SK-N-SH treated with all-trans-retinoic acid at 6 μM for 48 hours (cell line): ENCODE measurements around the gene TBATA.

Experiments
- ATAC-seq: fragments of 200-7000 bp; cut with Tn5 transposase; 3 replicates; pipeline ENCODE4 v1.9.1; 2020; ENCODE audit warnings: mild to moderate bottlenecking, moderate library complexity
- ARNTL ChIP-seq: fragments of 450-650 bp; formaldehyde crosslinking; IDR thresholded peaks from 2 replicates; pipeline ENCODE4 v1.5.0; 2020; ENCODE audit warnings: low read depth, mild to moderate bottlenecking, moderate library complexity, borderline replicate concordance
- BACH2 ChIP-seq: fragments of 250-450 bp; sonication (Bioruptor Pico); IDR thresholded peaks from 2 replicates; pipeline ENCODE4 v1.9.0; 2021; ENCODE audit warnings: mild to moderate bottlenecking, borderline replicate concordance
- CREB5 ChIP-seq: fragments of 250-450 bp; sonication (Bioruptor Pico); IDR thresholded peaks from 2 replicates; pipeline ENCODE4 v1.5.1; 2020; ENCODE audit warnings: low read depth, mild to moderate bottlenecking, moderate library complexity
- CSRNP3 ChIP-seq: fragments of 250-450 bp; sonication (Bioruptor Pico); IDR thresholded peaks from 2 replicates; pipeline ENCODE4 v1.5.1; 2021; ENCODE audit warnings: mild to moderate bottlenecking, moderate library complexity
- ESRRG ChIP-seq: fragments of 250-450 bp; sonication (Bioruptor Pico); IDR thresholded peaks from 2 replicates; pipeline ENCODE4 v1.6.1; 2021; ENCODE audit warnings: mild to moderate bottlenecking
- ISL1 ChIP-seq: fragments of 250-450 bp; sonication (Bioruptor Pico); IDR thresholded peaks from 2 replicates; pipeline ENCODE4 v2.1.2; 2022; ENCODE audit warnings: mild to moderate bottlenecking, moderate library complexity
- OSR1 ChIP-seq: fragments of 250-450 bp; sonication (Bioruptor Pico); IDR thresholded peaks from 2 replicates; pipeline ENCODE4 v1.8.0; 2022; ENCODE audit warnings: moderate library complexity, mild to moderate bottlenecking, inconsistent platforms
- PATZ1 ChIP-seq: fragments of 250-450 bp; sonication (Bioruptor Pico); IDR thresholded peaks from 2 replicates; pipeline ENCODE4 v1.8.0; 2020; ENCODE audit warnings: mild to moderate bottlenecking, moderate library complexity, borderline replicate concordance
- POU6F1 ChIP-seq: fragments of 250-450 bp; sonication (Bioruptor Pico); IDR thresholded peaks from 2 replicates; pipeline ENCODE4 v1.8.0; 2021; ENCODE audit warnings: low read depth, mild to moderate bottlenecking, moderate library complexity, borderline replicate concordance
- PPARA ChIP-seq: fragments of 250-450 bp; sonication (Bioruptor Pico); IDR thresholded peaks from 2 replicates; pipeline ENCODE4 v1.5.0; 2020; ENCODE audit warnings: mild to moderate bottlenecking, borderline replicate concordance
- RARB ChIP-seq: fragments of 250-450 bp; sonication (Bioruptor Pico); IDR thresholded peaks from 2 replicates; pipeline ENCODE4 v1.8.0; 2021; ENCODE audit warnings: mild to moderate bottlenecking, moderate library complexity
- SNAI2 ChIP-seq: fragments of 250-450 bp; sonication (Bioruptor Pico); IDR thresholded peaks from 2 replicates; pipeline ENCODE4 v1.5.0; 2020; ENCODE audit warnings: mild to moderate bottlenecking, moderate library complexity
- TCF4 ChIP-seq: fragments of 250-450 bp; sonication (Bioruptor Pico); IDR thresholded peaks from 2 replicates; pipeline ENCODE4 v1.8.0; 2021; ENCODE audit warnings: mild to moderate bottlenecking, moderate library complexity, borderline replicate concordance
- TOX ChIP-seq: fragments of 250-450 bp; sonication (Bioruptor Pico); IDR thresholded peaks from 2 replicates; pipeline ENCODE4 v1.8.0; 2021; ENCODE audit warnings: mild to moderate bottlenecking, moderate library complexity, borderline replicate concordance
- TSHZ2 ChIP-seq: fragments of 250-450 bp; sonication (Bioruptor Pico); IDR thresholded peaks from 2 replicates; pipeline ENCODE4 v1.5.0; 2020; ENCODE audit warnings: mild to moderate bottlenecking, moderate library complexity
- ZC3H10 ChIP-seq: fragments of 250-450 bp; sonication (Bioruptor Pico); IDR thresholded peaks from 2 replicates; pipeline ENCODE4 v1.5.1; 2021; ENCODE audit warnings: mild to moderate bottlenecking, moderate library complexity
- ZFP3 ChIP-seq: fragments of 250-450 bp; sonication (Bioruptor Pico); IDR thresholded peaks from 2 replicates; pipeline ENCODE4 v1.5.0; 2020; ENCODE audit warnings: mild to moderate bottlenecking, moderate library complexity
- ZFP30 ChIP-seq: fragments of 450-650 bp; formaldehyde crosslinking; IDR thresholded peaks from 2 replicates; pipeline ENCODE4 v1.5.0; 2022; ENCODE audit warnings: mild to moderate bottlenecking, moderate library complexity
- ZNF70 ChIP-seq: fragments of 450-650 bp; formaldehyde crosslinking; IDR thresholded peaks from 2 replicates; pipeline ENCODE4 v1.5.0; 2020; ENCODE audit warnings: mild to moderate bottlenecking, moderate library complexity
- ZNF8 ChIP-seq: fragments of 450-650 bp; formaldehyde crosslinking; IDR thresholded peaks from 2 replicates; pipeline ENCODE4 v1.5.0; 2020; ENCODE audit warnings: mild to moderate bottlenecking, moderate library complexity

The TBATA gene

GRCh38 chr10:70733051-70733450 lies 52.1 kb downstream of the TBATA start:
- TF ChIP-seq ZNF8 (CRISPR knock-in tag): no peak
- no peak for TF ChIP-seq TCF4 (CRISPR knock-in tag)
- ATAC-seq: peak; percentile 40

GRCh38 chr10:70732569-70732968 lies 52.6 kb downstream of the TBATA start:
- ATAC-seq: no peak

GRCh38 chr10:70730955-70731354 lies 54.2 kb downstream of the TBATA start:
- no peak for ATAC-seq

More at GRCh38 chr10:70732569-70732968, 52.6 kb downstream of the TBATA start:
- TF ChIP-seq ZFP30 (CRISPR knock-in tag): no peak
- no peak for TF ChIP-seq CSRNP3
- TF ChIP-seq POU6F1 (CRISPR knock-in tag): no peak
- TF ChIP-seq OSR1 (CRISPR knock-in tag): no peak
- TF ChIP-seq, all 23 proteins: peak for 0

GRCh38 chr10:70729763-70730357 lies 55.3 kb downstream of the TBATA start:
- no peak for TF ChIP-seq PPARA (CRISPR knock-in tag)
- TF ChIP-seq ZFP3 (CRISPR knock-in tag): no peak
- TF ChIP-seq CSRNP3: no peak
- TF ChIP-seq ISL1 (CRISPR knock-in tag): no peak
- no peak for TF ChIP-seq ZNF70 (CRISPR knock-in tag)
- TF ChIP-seq TSHZ2 (CRISPR knock-in tag): no peak
- TF ChIP-seq BACH2 (CRISPR knock-in tag): no peak
- TF ChIP-seq ARNTL (CRISPR knock-in tag): no peak
- no peak for TF ChIP-seq ZFP30 (CRISPR knock-in tag)
- no peak for TF ChIP-seq TOX (CRISPR knock-in tag)
- no peak for TF ChIP-seq ZC3H10 (CRISPR knock-in tag)
- no peak for TF ChIP-seq POU6F1 (CRISPR knock-in tag)
- no peak for TF ChIP-seq CREB5 (CRISPR knock-in tag)
- no peak for TF ChIP-seq OSR1 (CRISPR knock-in tag)
- TF ChIP-seq ZNF8 (CRISPR knock-in tag): no peak
- no peak for TF ChIP-seq RARB (CRISPR knock-in tag)
- TF ChIP-seq PATZ1 (CRISPR knock-in tag): no peak
- ATAC-seq: no peak

More at GRCh38 chr10:70730955-70731354, 54.2 kb downstream of the TBATA start:
- TF ChIP-seq BACH2 (CRISPR knock-in tag) (no peak), TCF4 (CRISPR knock-in tag) (no peak), ZFP3 (CRISPR knock-in tag) (no peak), ZFP30 (CRISPR knock-in tag) (no peak), ZC3H10 (CRISPR knock-in tag) (no peak), ESRRG (CRISPR knock-in tag) (no peak), SNAI2 (CRISPR knock-in tag) (no peak), ARNTL (CRISPR knock-in tag) (no peak), ZNF70 (CRISPR knock-in tag) (no peak)
